GM04503 (cell line): ENCODE data around the gene SESN1.
A peak's percentile ranks its signal among the peaks of the same experiment; 100 is the strongest.

Experiments used
- DNase-seq: peaks from one replicate; pipeline ENCODE4 v3.0.0-alpha.2; 2012; ENCODE audit warnings: low read depth

Gene SESN1

DNA sequence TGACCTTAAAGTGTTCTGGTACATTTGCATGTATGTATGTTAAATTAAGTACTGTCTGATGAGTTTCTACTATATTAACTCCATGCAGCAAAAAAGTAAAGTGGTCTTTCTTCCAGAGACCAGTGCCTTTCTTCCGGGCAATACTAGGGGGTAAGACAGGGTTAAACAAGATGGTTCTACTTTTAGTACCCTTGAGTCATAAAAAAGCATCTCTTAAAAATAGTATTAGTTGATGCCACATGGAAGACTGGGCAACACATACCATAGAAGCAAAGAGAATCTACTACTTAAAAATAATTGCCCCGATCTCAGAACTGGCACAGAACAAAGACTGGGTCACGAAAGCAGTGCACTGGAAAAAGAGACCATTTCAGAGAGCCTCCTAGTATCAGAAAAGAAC, 66.2 kb downstream of the SESN1 start:
- DNase-seq = no peak

DNA sequence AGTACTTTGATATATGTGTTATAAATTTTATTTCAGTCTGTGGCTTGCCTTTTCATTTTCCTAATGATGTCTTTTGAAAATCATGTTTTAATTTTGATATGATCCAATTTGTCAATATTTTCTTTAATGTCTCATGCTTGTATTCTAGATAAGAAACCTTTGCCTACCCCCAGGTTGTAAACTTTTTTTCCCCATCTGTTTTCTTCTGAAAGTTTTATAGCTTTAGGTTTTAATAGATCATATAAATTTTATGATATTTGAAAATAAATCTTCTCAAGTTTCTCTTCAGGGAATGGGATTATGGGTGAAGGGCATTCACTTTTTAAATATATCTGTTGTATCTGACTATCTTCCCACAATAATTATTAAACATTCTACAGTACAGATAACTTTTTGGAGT, 66.7 kb downstream of the SESN1 start:
- no peak for DNase-seq

DNA sequence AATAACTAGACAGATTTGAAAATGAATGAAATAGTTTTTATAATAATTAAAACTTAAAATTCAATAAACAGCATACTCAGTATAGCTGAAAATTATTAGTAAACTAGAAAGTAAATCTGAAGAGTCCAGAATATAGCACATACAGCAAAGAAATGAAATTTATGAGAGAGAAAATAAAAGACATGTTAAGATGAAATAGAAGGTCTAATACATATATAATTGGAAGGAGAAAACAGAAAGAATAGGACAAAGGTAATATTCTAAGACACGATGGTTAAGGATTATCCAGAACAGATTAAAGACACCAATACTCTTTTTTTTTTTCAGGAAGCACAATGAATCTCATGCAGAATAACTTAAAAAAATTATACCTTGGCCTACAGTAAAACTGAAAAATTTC, 69.0 kb downstream of the SESN1 start:
- no peak for DNase-seq

GRCh38 chr6:109024784-109025183, 69.9 kb downstream of the SESN1 start:
- no peak for DNase-seq

DNA sequence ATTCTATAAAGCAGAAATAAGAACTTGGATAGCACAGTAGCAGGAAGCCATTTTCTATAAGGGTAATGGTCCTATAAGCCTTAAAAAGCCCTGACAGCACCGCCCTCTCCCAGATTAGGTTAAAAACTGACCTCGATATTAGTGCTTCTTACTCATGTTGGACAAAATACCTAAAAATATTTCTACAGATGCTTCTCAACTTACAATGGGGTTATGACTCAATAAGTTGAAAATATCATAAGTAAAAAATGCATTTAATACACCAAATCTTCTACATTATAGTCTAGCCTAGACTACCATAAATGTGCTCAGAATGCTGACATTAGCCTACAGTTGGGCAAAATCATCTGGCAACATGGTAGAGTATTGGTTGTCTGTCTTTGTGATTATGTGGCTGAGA, 70.3 kb downstream of the SESN1 start:
- no peak for DNase-seq

DNA sequence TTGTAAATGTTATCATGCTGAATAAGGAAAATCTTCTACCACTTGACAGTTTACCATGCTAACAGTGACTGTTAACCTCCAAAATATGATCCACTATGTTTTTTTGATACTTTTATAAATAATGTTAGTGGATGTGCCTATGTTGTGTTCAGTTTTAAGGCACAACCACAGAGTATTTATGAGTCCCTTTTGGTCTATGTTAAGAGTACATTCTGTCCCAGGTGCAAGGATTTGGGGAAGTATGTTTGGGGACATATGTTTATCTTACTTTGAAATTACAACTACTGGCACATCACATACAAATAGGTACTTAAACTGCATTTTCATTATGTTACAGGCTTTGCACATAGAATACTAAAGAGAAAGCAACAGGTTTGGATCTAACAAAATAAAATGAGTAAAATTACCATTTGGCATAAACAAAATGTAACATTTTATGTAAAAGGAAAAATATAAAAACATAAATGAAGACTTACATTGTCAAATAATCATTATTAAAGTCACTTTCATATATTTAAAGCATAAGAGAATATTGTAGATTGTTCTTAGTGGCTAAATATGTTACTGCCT, 71.2 kb downstream of the SESN1 start:
- no peak for DNase-seq

DNA sequence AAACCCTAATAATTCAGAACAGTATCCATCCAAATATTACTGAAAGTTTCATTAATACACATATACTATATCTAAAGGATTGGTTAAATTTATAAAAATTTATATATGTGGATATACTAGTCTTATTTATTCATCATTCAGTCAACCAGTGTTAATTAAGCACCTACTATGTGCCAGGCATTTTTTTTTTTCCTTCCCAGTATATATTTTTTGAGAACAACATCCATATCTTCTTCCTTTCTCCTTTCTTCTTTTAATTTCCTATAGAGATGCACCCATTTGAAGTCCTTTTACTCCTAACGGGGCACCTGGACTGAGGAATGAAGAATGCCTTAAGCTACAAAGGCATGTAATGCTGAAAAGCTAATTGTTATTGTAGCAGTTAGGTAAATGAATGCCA, 72.8 kb downstream of the SESN1 start:
- DNase-seq = no peak

- no peak for DNase-seq
Measured at GRCh38 chr6:109019911-109020310, 74.7 kb downstream of the SESN1 start.

- DNase-seq = no peak
Measured at GRCh38 chr6:109015176-109015575, 79.5 kb downstream of the SESN1 start.

GRCh38 chr6:109014606-109015005, 80.0 kb downstream of the SESN1 start:
- DNase-seq = no peak

GRCh38 chr6:109013656-109014305, 80.9 kb downstream of the SESN1 start:
- no peak for DNase-seq

- DNase-seq = no peak
Measured at GRCh38 chr6:109010705-109011102, 83.9 kb downstream of the SESN1 start.

- DNase-seq = no peak
Measured at GRCh38 chr6:109009962-109010704, 84.5 kb downstream of the SESN1 start.

GRCh38 chr6:109009236-109009961, 85.2 kb downstream of the SESN1 start:
- DNase-seq = peak; percentile 21

- peak; percentile 22 for DNase-seq
Measured at GRCh38 chr6:109008537-109009235, 86.0 kb downstream of the SESN1 start.

GRCh38 chr6:109008054-109008453, 86.6 kb downstream of the SESN1 start:
- no peak for DNase-seq

DNA sequence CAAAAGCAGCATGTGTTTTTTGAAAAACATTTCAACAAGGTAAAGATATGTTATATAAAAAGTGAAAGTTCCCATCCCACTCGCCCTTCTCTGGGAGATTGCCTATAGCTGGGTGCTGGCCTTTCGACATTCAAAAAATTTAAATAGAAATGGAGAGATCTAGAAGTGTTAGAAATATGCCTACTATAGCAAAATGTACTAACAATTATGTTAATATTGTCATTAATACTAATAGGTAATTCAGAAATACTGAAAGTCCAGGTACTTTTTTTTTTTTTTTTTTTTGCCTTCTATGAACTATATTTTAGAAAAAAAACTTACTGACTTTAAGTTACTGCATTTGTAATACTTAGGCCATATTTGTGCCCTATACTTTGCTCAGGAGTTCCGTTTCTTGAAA, 87.1 kb downstream of the SESN1 start:
- no peak for DNase-seq

DNA sequence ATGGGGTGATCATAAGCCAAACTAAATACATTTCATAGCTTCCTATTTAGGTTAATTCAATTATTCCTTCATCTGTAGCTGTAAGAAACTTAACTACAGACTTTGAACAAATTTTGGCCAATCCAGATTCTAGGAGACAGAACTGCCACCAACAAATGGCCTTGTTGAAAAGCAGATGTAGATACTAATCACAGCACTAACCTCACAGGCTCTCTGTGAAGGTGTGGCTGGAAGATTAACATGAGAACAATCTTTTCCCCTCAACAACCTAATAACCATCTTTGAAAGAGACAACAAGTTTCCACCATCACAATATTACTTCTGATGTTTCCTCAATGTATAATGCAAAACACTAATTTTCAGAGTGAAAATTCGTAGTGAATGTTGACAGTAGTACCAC, 87.8 kb downstream of the SESN1 start:
- no peak for DNase-seq

- DNase-seq = no peak
Measured at GRCh38 chr6:109002882-109003281, 91.8 kb downstream of the SESN1 start.

DNA sequence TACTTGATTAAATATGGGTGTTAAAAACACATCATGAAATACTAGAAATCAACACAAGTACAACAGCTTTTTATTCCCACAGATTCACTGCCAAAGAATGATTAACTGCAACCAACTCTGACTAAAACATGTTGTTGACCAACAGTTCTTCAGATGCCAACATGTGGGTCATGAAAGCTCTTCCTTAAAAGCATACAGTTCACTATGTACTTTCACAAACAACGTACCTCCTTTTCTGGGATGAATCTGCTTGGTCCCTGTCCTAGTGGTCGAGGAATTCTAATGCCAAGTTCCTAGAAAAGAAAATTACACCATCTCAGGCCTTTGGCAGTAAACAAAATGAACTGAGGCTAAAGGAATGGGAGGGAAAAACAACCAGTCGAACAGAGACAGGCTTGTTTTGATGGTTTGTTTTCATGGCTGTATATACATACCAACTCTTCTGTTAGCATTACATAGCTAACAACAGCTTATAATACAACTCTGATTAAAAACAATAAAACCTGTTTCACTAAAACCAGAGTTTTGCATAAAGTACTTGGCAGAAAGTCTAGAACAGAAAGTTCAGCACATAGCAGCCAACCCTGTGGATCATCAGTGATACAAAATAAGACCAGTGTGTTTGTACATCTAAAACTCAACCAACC, 92.5 kb downstream of the SESN1 start:
- peak; percentile 59 for DNase-seq

DNA sequence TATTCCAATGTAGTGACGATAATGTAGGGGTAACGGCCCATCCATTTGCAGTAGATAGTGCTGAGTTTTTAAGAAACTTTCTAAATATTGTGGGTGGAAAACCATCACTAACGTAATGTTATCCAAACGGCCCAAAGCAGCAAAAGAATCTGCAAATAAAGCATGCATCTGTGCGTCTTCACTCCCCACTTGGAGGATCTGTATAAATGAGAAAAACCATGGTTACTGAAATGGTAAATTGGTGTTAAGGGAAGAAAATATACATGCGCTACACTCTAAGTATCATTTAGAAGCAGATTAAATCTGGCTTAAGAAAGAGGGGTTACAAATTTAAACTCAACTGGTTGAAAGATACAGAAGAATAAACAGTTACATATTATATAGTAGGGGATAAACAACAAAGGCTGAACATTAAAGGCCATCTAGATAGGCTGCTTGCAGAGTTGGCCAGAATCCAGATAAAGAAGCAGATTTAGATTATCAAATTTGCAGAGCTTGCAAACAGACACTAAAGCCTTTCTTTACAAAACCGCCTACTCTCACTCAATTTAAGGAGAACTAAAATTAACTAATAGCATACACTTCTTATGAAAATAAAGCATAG, 93.3 kb downstream of the SESN1 start:
- DNase-seq = no peak
